ENCODE results near the gene ELP6.

DNA sequence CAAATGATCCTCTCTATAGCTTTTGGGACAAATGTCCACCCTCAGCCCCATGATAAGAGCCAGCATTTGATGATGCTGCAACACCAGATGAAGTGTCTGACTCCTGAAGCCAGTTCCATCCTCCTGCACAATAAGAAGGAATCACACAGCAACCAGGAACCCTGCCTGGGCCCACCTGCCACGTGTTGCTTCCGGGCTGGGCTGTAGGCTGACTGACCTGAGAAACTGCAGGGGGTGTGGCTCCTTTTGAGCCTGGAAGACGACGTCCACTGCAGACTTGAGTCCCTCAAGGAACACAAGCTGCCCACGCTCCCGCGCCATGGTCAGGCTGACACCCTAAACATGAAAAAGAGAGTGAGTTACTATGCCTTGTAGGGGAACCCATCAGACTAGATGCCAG, 9.4 kb downstream of the ELP6 start:
- TF ChIP-seq CHD2 (IDR thresholded peaks at IDR 0.05; ENCODE audit: low read length, partially characterized antibody), result no peak
- TF ChIP-seq CTCF (IDR thresholded peaks at IDR 0.05), result no peak
- TF ChIP-seq YY1 (IDR thresholded peaks at IDR 0.05; ENCODE audit: low read depth), result no peak
- TF ChIP-seq MEF2A (IDR thresholded peaks at IDR 0.05; ENCODE audit: borderline replicate concordance, low read depth), result no peak
